Erythroblast (primary cell): ENCODE data around the gene SRPK2.

ENCODE experiments used
- GATA1 ChIP-seq: IDR thresholded peaks from 2 replicates; pipeline ENCODE4 v1.6.1; 2011; ENCODE audit warnings: low read depth, mild to moderate bottlenecking, control low read depth, low read length, moderate library complexity
- POLR2A ChIP-seq: IDR thresholded peaks from 2 replicates; pipeline ENCODE4 v1.6.1; 2011; ENCODE audit warnings: mild to moderate bottlenecking, low read length

GRCh38 chr7:105126436-105126975 lies 262.2 kb downstream of the SRPK2 start:
- TF ChIP-seq POLR2A, result no peak
- TF ChIP-seq GATA1, result no peak
